SK-N-MC (cell line): Measurements from ENCODE around the gene ZFHX2.
"Not testable (repeated sequence)": the region's sequence is repeated elsewhere in the genome, so short reads cannot be mapped to it uniquely, and the experiment has no call there.

Source experiments
- EZH2 ChIP-seq: fragments of 200-600 bp; sonication (generic); IDR thresholded peaks from one replicate; pipeline ENCODE4 v1.6.1; 2017; ENCODE audit warnings: antibody characterized with exemption
- FOXP2 ChIP-seq: optimal IDR thresholded peaks from 2 replicates; pipeline ENCODE3; 2011; ENCODE audit warnings: mild to moderate bottlenecking, moderate library complexity; ENCODE audit not compliant: insufficient read depth; ENCODE audit errors: extremely low read length, control extremely low read depth
- POLR2AphosphoS5 ChIP-seq: IDR thresholded peaks from 2 replicates; pipeline ENCODE4 v1.6.1; 2012; ENCODE audit warnings: mild to moderate bottlenecking, low read depth, low read length, borderline replicate concordance

- TF ChIP-seq POLR2AphosphoS5, FOXP2, EZH2: not testable (repeated sequence)
Observed at GRCh38 chr14:23536906-23537305, 14.7 kb downstream of the ZFHX2 start.
